Karpas-422 (cell line): ENCODE results near the gene ANKLE1. TPM values are rescaled to one million over a fixed set of nuclear protein-coding genes. Genes with fewer than 3 reads are reported as not detected.

ENCODE experiments used
- DNase-seq: peaks from one replicate; pipeline ENCODE4 v3.0.0-alpha.2; 2015
- H2AFZ ChIP-seq: fragments of 200-600 bp; sonication (generic); 2 replicates; pipeline ENCODE4 v1.6.1; 2014; ENCODE audit warnings: antibody characterized with exemption, low read length, mixed read lengths
- H3K27ac ChIP-seq: fragments of 200-600 bp; sonication (generic); 2 replicates; pipeline ENCODE4 v1.5.1; 2014; ENCODE audit warnings: mild to moderate bottlenecking, low read length, moderate library complexity
- H3K27me3 ChIP-seq: fragments of 200-600 bp; sonication (generic); 2 replicates; pipeline ENCODE4 v1.6.1; 2014; ENCODE audit warnings: low read length, mixed read lengths
- H3K36me3 ChIP-seq: fragments of 200-600 bp; sonication (generic); 2 replicates; pipeline ENCODE4 v1.6.1; 2014; ENCODE audit warnings: low read length, mixed read lengths; ENCODE audit not compliant: insufficient read depth
- H3K4me1 ChIP-seq: fragments of 200-600 bp; sonication (generic); 2 replicates; pipeline ENCODE4 v1.6.1; 2014; ENCODE audit warnings: mild to moderate bottlenecking, low read length, mixed read lengths
- H3K4me2 ChIP-seq: fragments of 200-600 bp; sonication (generic); 2 replicates; pipeline ENCODE4 v1.6.1; 2014; ENCODE audit warnings: low read length, low read depth, mild to moderate bottlenecking; ENCODE audit not compliant: poor library complexity, severe bottlenecking
- H3K4me3 ChIP-seq: fragments of 200-600 bp; sonication (generic); 2 replicates; pipeline ENCODE4 v1.5.1; 2014; ENCODE audit warnings: mild to moderate bottlenecking, antibody characterized with exemption, low read length, mixed read lengths
- H3K79me2 ChIP-seq: fragments of 200-600 bp; sonication (generic); 2 replicates; pipeline ENCODE4 v1.6.1; 2014; ENCODE audit warnings: mild to moderate bottlenecking, low read length, mixed read lengths
- H3K9ac ChIP-seq: fragments of 200-600 bp; sonication (generic); 2 replicates; pipeline ENCODE4 v1.6.0; 2014; ENCODE audit warnings: low read length
- H3K9me2 ChIP-seq: fragments of 200-600 bp; sonication (generic), shearing (Covaris generic); replicated peaks from 2 replicates; pipeline ENCODE4 v1.6.0; 2014; ENCODE audit warnings: mild to moderate bottlenecking, low read length, moderate library complexity; ENCODE audit not compliant: insufficient read depth
- H3K9me3 ChIP-seq: fragments of 300-700, 200-600 bp; sonication (generic); 2 replicates; pipeline ENCODE4 v1.6.1; 2014; ENCODE audit warnings: low read length, mixed read lengths
- H4K20me1 ChIP-seq: fragments of 200-600 bp; sonication (generic); 2 replicates; pipeline ENCODE4 v1.6.1; 2014; ENCODE audit warnings: mild to moderate bottlenecking, antibody characterized with exemption, low read length, low read depth; ENCODE audit not compliant: insufficient read depth
- total RNA-seq: library from RNA; depleted of rRNA; stranded (reverse); fragments of >200 nt; shearing (Covaris generic); gene quantifications from 2 replicates; pipeline ENCODE4 v1.2.3, GENCODE V29; 2014; ENCODE audit warnings: low replicate concordance

The ANKLE1 gene
- total RNA-seq, 1 experiment from 2014 or later: 19.6 TPM

- H3K9ac ChIP-seq: no peak overlapping the region
- no peak overlapping the region for H3K4me3 ChIP-seq
- DNase-seq: no peak
- no peaks in the 10 kb centered on the region for H3K27me3 ChIP-seq
- no peak overlapping the region for H3K27ac ChIP-seq
- no peaks in the 10 kb centered on the region for H4K20me1 ChIP-seq
- H3K4me1 ChIP-seq: no peaks in the 10 kb centered on the region
- H3K36me3 ChIP-seq: no peaks in the 10 kb centered on the region
- H3K9me3 ChIP-seq: no peaks in the 10 kb centered on the region
- H3K4me2 ChIP-seq: no peak overlapping the region
- no peak overlapping the region for H2AFZ ChIP-seq
- no peaks in the 10 kb centered on the region for H3K9me2 ChIP-seq
- H3K79me2 ChIP-seq: no peaks in the 10 kb centered on the region
Observed at GRCh38 chr19:17321655-17322489, 40.2 kb downstream of the ANKLE1 start.

GRCh38 chr19:17322854-17323253 lies 41.2 kb downstream of the ANKLE1 start:
- no peaks in the 10 kb centered on the region for H3K79me2 ChIP-seq
- H3K9ac ChIP-seq: no peak overlapping the region
- no peaks in the 10 kb centered on the region for H3K4me1 ChIP-seq
- no peaks in the 10 kb centered on the region for H4K20me1 ChIP-seq
- no peak overlapping the region for H3K27ac ChIP-seq
- no peak overlapping the region for H3K4me2 ChIP-seq
- no peaks in the 10 kb centered on the region for H3K27me3 ChIP-seq
- no peaks in the 10 kb centered on the region for H3K36me3 ChIP-seq
- no peaks in the 10 kb centered on the region for H3K9me2 ChIP-seq
- H3K9me3 ChIP-seq: no peaks in the 10 kb centered on the region
- no peak for DNase-seq
- H2AFZ ChIP-seq: no peak overlapping the region
- no peak overlapping the region for H3K4me3 ChIP-seq

- H3K4me2 ChIP-seq: no peak overlapping the region
- no peak for DNase-seq
Observed at GRCh38 chr19:17323300-17323963, 41.7 kb downstream of the ANKLE1 start.

GRCh38 chr19:17323964-17324332 lies 42.2 kb downstream of the ANKLE1 start:
- H3K4me1 ChIP-seq: no peaks in the 10 kb centered on the region
- no peak overlapping the region for H3K27ac ChIP-seq
- no peak overlapping the region for H3K4me3 ChIP-seq
- no peaks in the 10 kb centered on the region for H3K9me3 ChIP-seq
- no peak for DNase-seq
- H3K9me2 ChIP-seq: no peaks in the 10 kb centered on the region
- H3K79me2 ChIP-seq: no peaks in the 10 kb centered on the region
- H3K9ac ChIP-seq: no peak overlapping the region
- H3K36me3 ChIP-seq: no peaks in the 10 kb centered on the region
- H4K20me1 ChIP-seq: no peaks in the 10 kb centered on the region
- H3K4me2 ChIP-seq: no peak overlapping the region
- no peaks in the 10 kb centered on the region for H3K27me3 ChIP-seq
- no peak overlapping the region for H2AFZ ChIP-seq

More at GRCh38 chr19:17323300-17323963, 41.7 kb downstream of the ANKLE1 start:
- Histone ChIP-seq H3K79me2 (no peaks in the 10 kb centered on the region), H3K27ac (no peak overlapping the region), H3K36me3 (no peaks in the 10 kb centered on the region), H3K4me3 (no peak overlapping the region), H2AFZ (no peak overlapping the region), H4K20me1 (no peaks in the 10 kb centered on the region), H3K9me2 (no peaks in the 10 kb centered on the region), H3K9ac (no peak overlapping the region), H3K9me3 (no peaks in the 10 kb centered on the region), H3K4me1 (no peaks in the 10 kb centered on the region), H3K27me3 (no peaks in the 10 kb centered on the region)

- H3K4me2 ChIP-seq: no peak overlapping the region
Observed at GRCh38 chr19:17324357-17325114, 42.8 kb downstream of the ANKLE1 start.

GRCh38 chr19:17325133-17325532 lies 43.4 kb downstream of the ANKLE1 start:
- no peaks in the 10 kb centered on the region for H3K27me3 ChIP-seq
- DNase-seq: no peak
- H2AFZ ChIP-seq: no peak overlapping the region
- no peaks in the 10 kb centered on the region for H3K9me3 ChIP-seq
- no peaks in the 10 kb centered on the region for H3K36me3 ChIP-seq
- H3K4me2 ChIP-seq: no peak overlapping the region
- H3K79me2 ChIP-seq: no peaks in the 10 kb centered on the region
- no peak overlapping the region for H3K4me3 ChIP-seq
- no peaks in the 10 kb centered on the region for H4K20me1 ChIP-seq
- no peaks in the 10 kb centered on the region for H3K9me2 ChIP-seq
- no peaks in the 10 kb centered on the region for H3K4me1 ChIP-seq
- H3K9ac ChIP-seq: no peak overlapping the region
- H3K27ac ChIP-seq: no peak overlapping the region

More at GRCh38 chr19:17324357-17325114, 42.8 kb downstream of the ANKLE1 start:
- DNase-seq: no peak
- Histone ChIP-seq H3K9ac (no peak overlapping the region), H2AFZ (no peak overlapping the region), H3K27ac (no peak overlapping the region), H3K79me2 (no peaks in the 10 kb centered on the region), H3K36me3 (no peaks in the 10 kb centered on the region), H3K27me3 (no peaks in the 10 kb centered on the region), H3K9me2 (no peaks in the 10 kb centered on the region), H3K4me3 (no peak overlapping the region), H4K20me1 (no peaks in the 10 kb centered on the region), H3K9me3 (no peaks in the 10 kb centered on the region), H3K4me1 (no peaks in the 10 kb centered on the region)

GRCh38 chr19:17325881-17326594 lies 44.3 kb downstream of the ANKLE1 start:
- Histone ChIP-seq H2AFZ (no peak overlapping the region), H3K4me3 (no peak overlapping the region), H3K27me3 (no peaks in the 10 kb centered on the region), H3K9me3 (no peaks in the 10 kb centered on the region), H3K79me2 (no peaks in the 10 kb centered on the region), H3K36me3 (no peaks in the 10 kb centered on the region), H3K9me2 (no peaks in the 10 kb centered on the region), H4K20me1 (no peaks in the 10 kb centered on the region), H3K4me1 (no peaks in the 10 kb centered on the region), H3K27ac (no peak overlapping the region), H3K4me2 (no peak overlapping the region), H3K9ac (no peak overlapping the region)
- DNase-seq: no peak
